Natural killer cell (primary cell): Measurements from ENCODE around the gene COL4A1. TPM values are rescaled to one million over a fixed set of nuclear protein-coding genes. Genes with fewer than 3 reads are reported as not detected.

ENCODE experiments used
- ATAC-seq, 3 donors: fragments of 150-1000 bp in 2 of 3; fragments of 200-7000 bp in 1 of 3; cut with Tn5 transposase; 1 replicate in 1 of 3; 2 replicates in 2 of 3; pipeline ENCODE4 v1.10.0; 2021; ENCODE audit warnings: mild to moderate bottlenecking in 2 of 3, moderate library complexity in 2 of 3
- DNase-seq, 2 donors: peaks; one replicate each; pipeline versions ENCODE4 v3.0.0 to v3.0.0-alpha.2; 2013 to 2021; ENCODE audit warnings: mixed read lengths in 1 of 2
- H3K27ac ChIP-seq: one replicate; pipeline ENCODE4 v1.5.1; 2013; ENCODE audit warnings: mild to moderate bottlenecking, low read length
- H3K27me3 ChIP-seq: one replicate; pipeline ENCODE4 v1.6.1; 2013; ENCODE audit warnings: low read length; ENCODE audit not compliant: control insufficient read depth, insufficient read depth
- H3K36me3 ChIP-seq: one replicate; pipeline ENCODE4 v1.6.1; 2013; ENCODE audit warnings: low read length; ENCODE audit not compliant: control insufficient read depth, insufficient read depth
- H3K4me1 ChIP-seq: one replicate; pipeline ENCODE4 v1.6.1; 2013; ENCODE audit warnings: low read length; ENCODE audit not compliant: control insufficient read depth, insufficient read depth
- H3K4me3 ChIP-seq: one replicate; pipeline ENCODE4 v1.5.1; 2013; ENCODE audit warnings: low read length
- H3K9me3 ChIP-seq: one replicate; pipeline ENCODE4 v1.6.1; 2013; ENCODE audit warnings: low read length; ENCODE audit not compliant: control insufficient read depth, insufficient read depth
- H3K27ac Mint-ChIP-seq, 2 donors: one replicate each; pipeline ENCODE4 v1.8.0; 2022; ENCODE audit warnings: mild to moderate bottlenecking in 2 of 2, mixed read lengths in 2 of 2, moderate library complexity in 1 of 2
- H3K27me3 Mint-ChIP-seq, 2 donors: one replicate each; pipeline ENCODE4 v1.8.0; 2022; ENCODE audit warnings: low read depth in 2 of 2, mixed read lengths in 2 of 2
- H3K36me3 Mint-ChIP-seq: one replicate; pipeline ENCODE4 v1.8.0; 2022; ENCODE audit warnings: mixed read lengths
- H3K4me1 Mint-ChIP-seq, 2 donors: one replicate each; pipeline ENCODE4 v1.8.0; 2022; ENCODE audit warnings: mixed read lengths in 2 of 2
- H3K4me3 Mint-ChIP-seq: one replicate; pipeline ENCODE4 v1.8.0; 2022; ENCODE audit warnings: mild to moderate bottlenecking, moderate library complexity, mixed read lengths
- H3K9me3 Mint-ChIP-seq, 2 donors: one replicate each; pipeline ENCODE4 v1.8.0; 2022; ENCODE audit warnings: mixed read lengths in 2 of 2
- CTCF ChIP-seq: fragments of 200-600 bp; IDR thresholded peaks from one replicate; pipeline ENCODE4 v1.8.0; 2022; ENCODE audit warnings: antibody characterized with exemption
- WGBS: methylation state at CpG from one replicate; pipeline ENCODE4 v1.1.7; 2013; ENCODE audit warnings: missing lambda C conversion rate; ENCODE audit not compliant: insufficient coverage; 5-methylcytosine and 5-hydroxymethylcytosine counted together
- intact Hi-C: fragments of 100-400 bp; cut with micrococcal nuclease; formaldehyde crosslinking; loops from one replicate; pipeline ENCODE4 v1.14.2; 2022
- total RNA-seq, 4 donors: library from RNA; stranded (reverse); fragments of 120-200 nt in 1 of 4; gene quantifications; one replicate each; pipeline versions ENCODE4 v1.2.3 to v1.2.4, GENCODE V29; 2013 to 2022

COL4A1 gene
- total RNA-seq, 3 donors from 2014 or later (not counting 1 experiment from before 2014, with no cell fraction given): not detected

GRCh38 chr13:110293037-110293436 is 13.9 kb downstream of the COL4A1 start:
- ATAC-seq: no peak

GRCh38 chr13:110291286-110291685 is 15.7 kb downstream of the COL4A1 start:
- Histone ChIP-seq H3K9me3 (no peaks in the 10 kb centered on the region), H3K4me3 (no peak overlapping the region), H3K4me1 (no peaks in the 10 kb centered on the region), H3K27ac (no peak overlapping the region), H3K36me3 (no peaks in the 10 kb centered on the region), H3K27me3 (no peaks in the 10 kb centered on the region)
- intact Hi-C loops: no loop called here
- ATAC-seq (no peak), DNase-seq (no peak)
- H3K4me3 Mint-ChIP-seq: no peak overlapping the region
- 88% methylated on average over 9 of the region's 9 CpGs for WGBS
- no peak overlapping the region for H3K27ac Mint-ChIP-seq
- TF ChIP-seq CTCF: no peak
- no peaks in the 10 kb centered on the region for H3K36me3 Mint-ChIP-seq
- H3K27me3 Mint-ChIP-seq: peaks cover 0 to 9% of the 10 kb centered on the region in 2 donors
- no peaks in the 10 kb centered on the region for H3K4me1 Mint-ChIP-seq
- H3K9me3 Mint-ChIP-seq: no peaks in the 10 kb centered on the region

More at GRCh38 chr13:110293037-110293436, 13.9 kb downstream of the COL4A1 start:
- H3K36me3 ChIP-seq: no peaks in the 10 kb centered on the region
- intact Hi-C loops: no loop called here
- no peak overlapping the region for H3K4me3 ChIP-seq
- 83% methylated on average over 6 of the region's 7 CpGs for WGBS
- TF ChIP-seq CTCF: no peak
- Mint-ChIP-seq H3K4me3 (no peak overlapping the region), H3K27me3 (peaks cover 7 to 17% of the 10 kb centered on the region in 2 donors), H3K4me1 (no peaks in the 10 kb centered on the region), H3K36me3 (no peaks in the 10 kb centered on the region), H3K9me3 (no peaks in the 10 kb centered on the region), H3K27ac (no peak overlapping the region)
- no peak for DNase-seq
- no peaks in the 10 kb centered on the region for H3K27me3 ChIP-seq
- H3K9me3 ChIP-seq: no peaks in the 10 kb centered on the region
- no peak overlapping the region for H3K27ac ChIP-seq
- no peaks in the 10 kb centered on the region for H3K4me1 ChIP-seq

- no peak for TF ChIP-seq CTCF
- no peak overlapping the region for H3K4me3 Mint-ChIP-seq
- no peaks in the 10 kb centered on the region for H3K36me3 Mint-ChIP-seq
- no peaks in the 10 kb centered on the region for H3K36me3 ChIP-seq
- no peak overlapping the region for H3K4me3 ChIP-seq
- H3K27me3 Mint-ChIP-seq: peaks cover 0 to 7% of the 10 kb centered on the region in 2 donors
- DNase-seq: no peak
- no peak overlapping the region for H3K27ac ChIP-seq
- no peaks in the 10 kb centered on the region for H3K9me3 Mint-ChIP-seq
- no peak for ATAC-seq
- intact Hi-C loops: no loop called here
- no peaks in the 10 kb centered on the region for H3K4me1 Mint-ChIP-seq
- H3K27ac Mint-ChIP-seq: no peak overlapping the region
- no peaks in the 10 kb centered on the region for H3K9me3 ChIP-seq
- 71% methylated on average over 15 of the region's 15 CpGs for WGBS
- no peaks in the 10 kb centered on the region for H3K27me3 ChIP-seq
- no peaks in the 10 kb centered on the region for H3K4me1 ChIP-seq
Observed at GRCh38 chr13:110290826-110291225, 16.1 kb downstream of the COL4A1 start.

GRCh38 chr13:110290153-110290552 is 16.8 kb downstream of the COL4A1 start:
- no peak overlapping the region for H3K27ac ChIP-seq
- no peak overlapping the region for H3K4me3 Mint-ChIP-seq

More at GRCh38 chr13:110290153-110290552, 16.8 kb downstream of the COL4A1 start:
- TF ChIP-seq CTCF: no peak
- no peaks in the 10 kb centered on the region for H3K9me3 Mint-ChIP-seq
- no peaks in the 10 kb centered on the region for H3K36me3 ChIP-seq
- H3K27me3 ChIP-seq: no peaks in the 10 kb centered on the region
- ATAC-seq (no peak), DNase-seq (no peak)
- WGBS: 91% methylated on average over 10 of the region's 10 CpGs
- no peaks in the 10 kb centered on the region for H3K9me3 ChIP-seq
- H3K4me1 ChIP-seq: no peaks in the 10 kb centered on the region
- no peak overlapping the region for H3K4me3 ChIP-seq
- H3K27ac Mint-ChIP-seq: no peak overlapping the region
- no peaks in the 10 kb centered on the region for H3K36me3 Mint-ChIP-seq
- intact Hi-C loops: no loop called here
- no peaks in the 10 kb centered on the region for H3K4me1 Mint-ChIP-seq
- peaks cover 0 to 7% of the 10 kb centered on the region in 2 donors for H3K27me3 Mint-ChIP-seq
